HepG2 (cell line): ENCODE data around the gene SVOPL. TPM values are rescaled to one million over a fixed set of nuclear protein-coding genes. Genes with fewer than 3 reads are reported as not detected.

Source experiments
- FOXK1 ChIP-seq: sonication (generic); formaldehyde crosslinking; IDR thresholded peaks from 2 replicates; pipeline ENCODE4 v1.4.0; 2020; ENCODE audit warnings: low read depth, missing genetic modification reagents, borderline replicate concordance
- GATAD2A ChIP-seq: IDR thresholded peaks from 2 replicates; pipeline ENCODE4 v1.6.1; 2016
- IRX3 ChIP-seq: sonication (generic); formaldehyde crosslinking; IDR thresholded peaks from 2 replicates; pipeline ENCODE4 v1.8.1; 2023; ENCODE audit warnings: mild to moderate bottlenecking, low read depth, missing genetic modification reagents, borderline replicate concordance
- KAT7 ChIP-seq: IDR thresholded peaks from 2 replicates; pipeline ENCODE4 v1.6.1; 2018; ENCODE audit warnings: borderline replicate concordance, missing compliant biosample characterization
- RAD21 ChIP-seq: fragments of 450-650 bp; formaldehyde crosslinking; IDR thresholded peaks from 2 replicates; pipeline ENCODE4 v1.5.0; 2020; ENCODE audit warnings: mild to moderate bottlenecking
- RBFOX2 ChIP-seq: fragments of 200-400 bp; formaldehyde crosslinking; IDR thresholded peaks from 2 replicates; pipeline ENCODE4 v1.6.1; 2017; ENCODE audit warnings: low read depth, mild to moderate bottlenecking, low read length
- RXRB ChIP-seq: IDR thresholded peaks from 2 replicates; pipeline ENCODE4 v1.6.1; 2016; ENCODE audit warnings: borderline replicate concordance, missing genetic modification reagents, missing compliant biosample characterization
- SALL1 ChIP-seq: sonication (generic); formaldehyde crosslinking; IDR thresholded peaks from 2 replicates; pipeline ENCODE4 v1.8.0; 2022; ENCODE audit warnings: mild to moderate bottlenecking, missing genetic modification reagents
- SAP130 ChIP-seq: IDR thresholded peaks from 2 replicates; pipeline ENCODE4 v1.6.1; 2016; ENCODE audit warnings: low read depth
- SMAD3 ChIP-seq: sonication (generic); formaldehyde crosslinking; IDR thresholded peaks from 2 replicates; pipeline ENCODE4 v1.4.0; 2020; ENCODE audit warnings: missing genetic modification reagents
- SMC3 ChIP-seq: IDR thresholded peaks from 2 replicates; pipeline ENCODE4 v1.6.1; 2011; ENCODE audit warnings: low read length, improper control_type of control experiment
- STAG1 ChIP-seq: sonication (generic); formaldehyde crosslinking; IDR thresholded peaks from 2 replicates; pipeline ENCODE4 v1.4.0; 2020; ENCODE audit warnings: missing genetic modification reagents
- ZMAT3 ChIP-seq: sonication (generic); formaldehyde crosslinking; conservative IDR thresholded peaks from 2 replicates; pipeline ENCODE4 v1.7.0; 2021; ENCODE audit warnings: missing genetic modification reagents
- ZNF792 ChIP-seq: IDR thresholded peaks from 2 replicates; pipeline ENCODE4 v1.6.1; 2016
- polyA plus RNA-seq, 8 experiments: library from polyadenylated mRNA; depleted of rRNA in 3 of 8; stranded (reverse) in 7 of 8; unstranded in 1 of 8; fragments of >200 nt; fragmentation: Illumina TruSeq in 4 of 8; extraction: Trizol in 4 of 8; gene quantifications; 2 replicates each; pipeline versions ENCODE4 v1.2.1 to v1.2.3, GENCODE V29; 2011 to 2016; ENCODE audit warnings: low read depth in 4 of 8, missing spikeins in 1 of 8, mixed read lengths in 1 of 8; ENCODE audit not compliant: insufficient read depth in 1 of 8
- total RNA-seq, 5 experiments: library from RNA; depleted of rRNA; stranded (reverse); fragments of >200 nt; fragmentation: Illumina TruSeq; extraction: Trizol; gene quantifications; 2 replicates each; pipeline ENCODE4 v1.2.3, GENCODE V29; 2016; ENCODE audit warnings: low read depth in 1 of 5
- TF ChIP-seq, protein P1 (sequence below): sonication (generic); formaldehyde crosslinking; IDR thresholded peaks from 2 replicates; pipeline ENCODE4 v1.4.0; 2020; ENCODE audit warnings: missing genetic modification reagents
- TF ChIP-seq, protein P2 (sequence below): IDR thresholded peaks from 2 replicates; pipeline ENCODE4 v1.6.1; 2016; ENCODE audit warnings: low read depth, borderline replicate concordance
- TF ChIP-seq, protein P3 (sequence below): IDR thresholded peaks from 2 replicates; pipeline ENCODE4 v1.4.0; 2020; ENCODE audit warnings: mild to moderate bottlenecking, missing genetic modification reagents

Gene SVOPL
- total and polyA plus RNA-seq, 2 of the 13 experiments (the other 11 are each of a cell fraction or from before 2014, with no cell fraction given) = not detected

DNA sequence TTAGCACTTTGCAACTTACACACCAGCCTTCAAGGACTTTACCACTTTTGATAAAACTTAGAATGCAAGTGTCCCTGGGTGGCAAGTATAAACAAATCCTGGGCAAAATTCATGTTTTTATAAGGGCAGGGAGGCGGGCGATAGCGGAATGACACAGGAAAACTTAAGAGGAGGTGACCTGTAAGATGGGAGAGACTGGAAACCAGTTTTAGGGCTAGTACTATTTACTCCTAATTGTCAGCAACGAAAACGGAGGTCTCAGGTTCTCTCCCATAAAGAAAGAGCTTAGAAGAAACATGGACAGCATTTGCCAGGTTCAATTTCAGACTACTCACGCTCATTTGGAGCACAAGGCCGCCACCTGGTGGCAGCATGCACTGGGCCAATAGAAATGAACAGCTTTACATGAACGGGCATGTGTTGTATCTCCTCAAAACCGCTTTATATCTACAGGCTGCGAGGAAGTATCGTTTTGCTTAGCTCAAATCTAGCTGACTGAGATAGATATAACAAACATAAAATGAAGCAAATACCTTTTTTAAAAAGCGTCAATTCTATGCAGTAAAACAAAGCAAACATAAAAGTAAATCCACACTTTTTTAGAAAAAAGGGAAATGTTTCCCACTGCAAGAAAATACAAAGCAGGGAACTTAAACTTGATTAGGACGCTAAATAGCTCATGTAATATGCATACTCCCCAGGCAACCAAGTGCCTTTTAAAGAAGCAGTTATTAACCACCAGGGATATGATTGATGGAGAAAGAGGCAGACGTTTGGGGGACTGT, 37.6 kb upstream of the SVOPL start (continued):
- peak; percentile 48; the same call in 1 of the 2 replicates for TF ChIP-seq SAP130 (CRISPR knock-in tag)
- no peak for TF ChIP-seq IRX3 (CRISPR knock-in tag)
- TF ChIP-seq SMC3 = peak; percentile 96
- TF ChIP-seq STAG1 = peak; percentile 99
- 0 out of 2 replicates have a peak, but pooled peaks have one; percentile 24 for TF ChIP-seq ZNF792 (CRISPR knock-in tag)
- 0 out of 2 replicates have a peak, but pooled peaks have one; percentile 29 for TF ChIP-seq SALL1
- TF ChIP-seq KAT7 (CRISPR knock-in tag) = peak; percentile 56; the same call in 1 of the 2 replicates
- no peak for TF ChIP-seq ZMAT3
- peak; percentile 53; the same call in 1 of the 2 replicates for TF ChIP-seq FOXK1 (CRISPR knock-in tag)
- no peak for TF ChIP-seq RBFOX2
- TF ChIP-seq, protein P1, sequence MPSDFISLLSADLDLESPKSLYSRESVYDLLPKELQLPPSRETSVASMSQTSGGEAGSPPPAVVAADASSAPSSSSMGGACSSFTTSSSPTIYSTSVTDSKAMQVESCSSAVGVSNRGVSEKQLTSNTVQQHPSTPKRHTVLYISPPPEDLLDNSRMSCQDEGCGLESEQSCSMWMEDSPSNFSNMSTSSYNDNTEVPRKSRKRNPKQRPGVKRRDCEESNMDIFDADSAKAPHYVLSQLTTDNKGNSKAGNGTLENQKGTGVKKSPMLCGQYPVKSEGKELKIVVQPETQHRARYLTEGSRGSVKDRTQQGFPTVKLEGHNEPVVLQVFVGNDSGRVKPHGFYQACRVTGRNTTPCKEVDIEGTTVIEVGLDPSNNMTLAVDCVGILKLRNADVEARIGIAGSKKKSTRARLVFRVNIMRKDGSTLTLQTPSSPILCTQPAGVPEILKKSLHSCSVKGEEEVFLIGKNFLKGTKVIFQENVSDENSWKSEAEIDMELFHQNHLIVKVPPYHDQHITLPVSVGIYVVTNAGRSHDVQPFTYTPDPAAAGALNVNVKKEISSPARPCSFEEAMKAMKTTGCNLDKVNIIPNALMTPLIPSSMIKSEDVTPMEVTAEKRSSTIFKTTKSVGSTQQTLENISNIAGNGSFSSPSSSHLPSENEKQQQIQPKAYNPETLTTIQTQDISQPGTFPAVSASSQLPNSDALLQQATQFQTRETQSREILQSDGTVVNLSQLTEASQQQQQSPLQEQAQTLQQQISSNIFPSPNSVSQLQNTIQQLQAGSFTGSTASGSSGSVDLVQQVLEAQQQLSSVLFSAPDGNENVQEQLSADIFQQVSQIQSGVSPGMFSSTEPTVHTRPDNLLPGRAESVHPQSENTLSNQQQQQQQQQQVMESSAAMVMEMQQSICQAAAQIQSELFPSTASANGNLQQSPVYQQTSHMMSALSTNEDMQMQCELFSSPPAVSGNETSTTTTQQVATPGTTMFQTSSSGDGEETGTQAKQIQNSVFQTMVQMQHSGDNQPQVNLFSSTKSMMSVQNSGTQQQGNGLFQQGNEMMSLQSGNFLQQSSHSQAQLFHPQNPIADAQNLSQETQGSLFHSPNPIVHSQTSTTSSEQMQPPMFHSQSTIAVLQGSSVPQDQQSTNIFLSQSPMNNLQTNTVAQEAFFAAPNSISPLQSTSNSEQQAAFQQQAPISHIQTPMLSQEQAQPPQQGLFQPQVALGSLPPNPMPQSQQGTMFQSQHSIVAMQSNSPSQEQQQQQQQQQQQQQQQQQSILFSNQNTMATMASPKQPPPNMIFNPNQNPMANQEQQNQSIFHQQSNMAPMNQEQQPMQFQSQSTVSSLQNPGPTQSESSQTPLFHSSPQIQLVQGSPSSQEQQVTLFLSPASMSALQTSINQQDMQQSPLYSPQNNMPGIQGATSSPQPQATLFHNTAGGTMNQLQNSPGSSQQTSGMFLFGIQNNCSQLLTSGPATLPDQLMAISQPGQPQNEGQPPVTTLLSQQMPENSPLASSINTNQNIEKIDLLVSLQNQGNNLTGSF (CRISPR knock-in tag) = no peak
- peak; percentile 89 for TF ChIP-seq RAD21 (CRISPR knock-in tag)
- TF ChIP-seq RXRB (CRISPR knock-in tag) = peak; percentile 48; the same call in 1 of the 2 replicates
- TF ChIP-seq, protein P2, sequence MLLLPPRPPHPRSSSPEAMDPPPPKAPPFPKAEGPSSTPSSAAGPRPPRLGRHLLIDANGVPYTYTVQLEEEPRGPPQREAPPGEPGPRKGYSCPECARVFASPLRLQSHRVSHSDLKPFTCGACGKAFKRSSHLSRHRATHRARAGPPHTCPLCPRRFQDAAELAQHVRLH (CRISPR knock-in tag) = peak; percentile 46; the same call in 1 of the 2 replicates
- peak; percentile 63 for TF ChIP-seq GATAD2A (CRISPR knock-in tag)
- TF ChIP-seq SMAD3 = 0 out of 2 replicates have a peak, but pooled peaks have one; percentile 32
- TF ChIP-seq, protein P3, sequence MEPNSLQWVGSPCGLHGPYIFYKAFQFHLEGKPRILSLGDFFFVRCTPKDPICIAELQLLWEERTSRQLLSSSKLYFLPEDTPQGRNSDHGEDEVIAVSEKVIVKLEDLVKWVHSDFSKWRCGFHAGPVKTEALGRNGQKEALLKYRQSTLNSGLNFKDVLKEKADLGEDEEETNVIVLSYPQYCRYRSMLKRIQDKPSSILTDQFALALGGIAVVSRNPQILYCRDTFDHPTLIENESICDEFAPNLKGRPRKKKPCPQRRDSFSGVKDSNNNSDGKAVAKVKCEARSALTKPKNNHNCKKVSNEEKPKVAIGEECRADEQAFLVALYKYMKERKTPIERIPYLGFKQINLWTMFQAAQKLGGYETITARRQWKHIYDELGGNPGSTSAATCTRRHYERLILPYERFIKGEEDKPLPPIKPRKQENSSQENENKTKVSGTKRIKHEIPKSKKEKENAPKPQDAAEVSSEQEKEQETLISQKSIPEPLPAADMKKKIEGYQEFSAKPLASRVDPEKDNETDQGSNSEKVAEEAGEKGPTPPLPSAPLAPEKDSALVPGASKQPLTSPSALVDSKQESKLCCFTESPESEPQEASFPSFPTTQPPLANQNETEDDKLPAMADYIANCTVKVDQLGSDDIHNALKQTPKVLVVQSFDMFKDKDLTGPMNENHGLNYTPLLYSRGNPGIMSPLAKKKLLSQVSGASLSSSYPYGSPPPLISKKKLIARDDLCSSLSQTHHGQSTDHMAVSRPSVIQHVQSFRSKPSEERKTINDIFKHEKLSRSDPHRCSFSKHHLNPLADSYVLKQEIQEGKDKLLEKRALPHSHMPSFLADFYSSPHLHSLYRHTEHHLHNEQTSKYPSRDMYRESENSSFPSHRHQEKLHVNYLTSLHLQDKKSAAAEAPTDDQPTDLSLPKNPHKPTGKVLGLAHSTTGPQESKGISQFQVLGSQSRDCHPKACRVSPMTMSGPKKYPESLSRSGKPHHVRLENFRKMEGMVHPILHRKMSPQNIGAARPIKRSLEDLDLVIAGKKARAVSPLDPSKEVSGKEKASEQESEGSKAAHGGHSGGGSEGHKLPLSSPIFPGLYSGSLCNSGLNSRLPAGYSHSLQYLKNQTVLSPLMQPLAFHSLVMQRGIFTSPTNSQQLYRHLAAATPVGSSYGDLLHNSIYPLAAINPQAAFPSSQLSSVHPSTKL (CRISPR knock-in tag) = peak; percentile 63
